OCI-LY7 (cell line): Measurements from ENCODE around the gene NACC2. TPM values are rescaled to one million over a fixed set of nuclear protein-coding genes. Genes with fewer than 3 reads are reported as not detected.

Source experiments
- BruUV-seq: library from RNA; stranded (reverse); fragments of 400-500 nt; replicated peaks from 2 replicates; lab custom pipeline; 2021; lab: Mats Ljungman, UMichigan
- CTCF ChIA-PET: fragments of 300-600 bp; sonication (Branson Sonifier 250); formaldehyde crosslinking; loops from one replicate; lab custom pipeline; 2022; ENCODE audit warnings: antibody characterized with exemption; ENCODE audit not compliant: unreplicated experiment; lab: Charles Lee
- POLR2A ChIA-PET: fragments of 300-600 bp; sonication (Branson Sonifier 250); formaldehyde crosslinking; loops from one replicate; lab custom pipeline; 2022; ENCODE audit warnings: antibody characterized with exemption; lab: Charles Lee
- DNase-seq: peaks from one replicate; pipeline ENCODE4 v3.0.0-alpha.2; 2015; ENCODE audit warnings: low spot score
- H2AFZ ChIP-seq: fragments of 200-600 bp; sonication (generic), shearing (Covaris generic); 2 replicates; pipeline ENCODE4 v1.6.1; 2014; ENCODE audit warnings: mild to moderate bottlenecking, antibody characterized with exemption, low read length, moderate library complexity
- H3K27ac ChIP-seq: fragments of 200-600 bp; sonication (generic); 2 replicates; pipeline ENCODE4 v1.5.1; 2014; ENCODE audit warnings: mixed run types, low read depth, mild to moderate bottlenecking, moderate library complexity, low read length, inconsistent platforms; ENCODE audit not compliant: poor library complexity, severe bottlenecking
- H3K36me3 ChIP-seq: fragments of 200-600 bp; sonication (generic); 2 replicates; pipeline ENCODE4 v1.6.1; 2014; ENCODE audit warnings: mild to moderate bottlenecking, antibody characterized with exemption, low read length, moderate library complexity, mixed read lengths; ENCODE audit not compliant: insufficient read depth
- H3K4me1 ChIP-seq: fragments of 200-600 bp; sonication (generic); 2 replicates; pipeline ENCODE4 v1.5.1; 2014; ENCODE audit warnings: mild to moderate bottlenecking, low read length; ENCODE audit not compliant: insufficient read depth, poor library complexity, severe bottlenecking
- H3K4me2 ChIP-seq: fragments of 200-600 bp; sonication (generic); 2 replicates; pipeline ENCODE4 v1.6.1; 2014; ENCODE audit warnings: mild to moderate bottlenecking, low read length
- H3K4me3 ChIP-seq: fragments of 200-600 bp; sonication (generic); 2 replicates; pipeline ENCODE4 v1.5.1; 2014; ENCODE audit warnings: mild to moderate bottlenecking, low read depth, low read length; ENCODE audit not compliant: poor library complexity, severe bottlenecking
- H3K79me2 ChIP-seq: fragments of 200-600 bp; sonication (generic); 2 replicates; pipeline ENCODE4 v1.6.1; 2016; ENCODE audit warnings: low read depth, mild to moderate bottlenecking, low read length, moderate library complexity, mixed read lengths; ENCODE audit not compliant: insufficient read depth
- H3K9me2 ChIP-seq: fragments of 200-600 bp; sonication (generic); 2 replicates; pipeline ENCODE4 v1.6.1; 2016; ENCODE audit warnings: mild to moderate bottlenecking, low read length, mixed read lengths; ENCODE audit not compliant: insufficient read depth
- H3K9me3 ChIP-seq: fragments of 200-600 bp; sonication (generic); 2 replicates; pipeline ENCODE4 v1.6.1; 2014; ENCODE audit warnings: mild to moderate bottlenecking, mixed run types, low read length, mixed read lengths
- H4K20me1 ChIP-seq: fragments of 200-600 bp; sonication (generic); 2 replicates; pipeline ENCODE4 v1.6.1; 2014; ENCODE audit warnings: mild to moderate bottlenecking, antibody characterized with exemption, low read length, moderate library complexity, mixed read lengths; ENCODE audit not compliant: insufficient read depth
- EZH2phosphoT487 ChIP-seq: fragments of 200-600 bp; sonication (generic); IDR thresholded peaks from 2 replicates; pipeline ENCODE4 v1.6.1; 2018; ENCODE audit warnings: low read depth, borderline replicate concordance, mild to moderate bottlenecking, mixed run types, antibody characterized with exemption, low read length, moderate library complexity, mixed read lengths
- intact Hi-C: fragments of 100-400 bp; cut with micrococcal nuclease; formaldehyde crosslinking; loops from one replicate; pipeline ENCODE4 v1.10.0; 2022; ENCODE audit not compliant: unreplicated experiment
- total RNA-seq, 2 experiments: library from RNA; depleted of rRNA in 1 of 2; stranded (reverse); fragments of >200 nt in 1 of 2; shearing (Covaris generic) in 1 of 2; gene quantifications; 2 replicates each; pipeline ENCODE4 v1.2.3, GENCODE V29; 2014 to 2022
- TF ChIP-seq, protein P1 (sequence below): fragments of 200-600 bp; sonication (generic); conservative IDR thresholded peaks from 2 replicates; pipeline ENCODE4 v1.5.1; 2014; ENCODE audit warnings: mild to moderate bottlenecking, antibody characterized with exemption, low read length, moderate library complexity, mixed read lengths

NACC2 gene
- total RNA-seq, 2 experiments from 2014 or later, result 0.38 to 0.72 TPM

DNA sequence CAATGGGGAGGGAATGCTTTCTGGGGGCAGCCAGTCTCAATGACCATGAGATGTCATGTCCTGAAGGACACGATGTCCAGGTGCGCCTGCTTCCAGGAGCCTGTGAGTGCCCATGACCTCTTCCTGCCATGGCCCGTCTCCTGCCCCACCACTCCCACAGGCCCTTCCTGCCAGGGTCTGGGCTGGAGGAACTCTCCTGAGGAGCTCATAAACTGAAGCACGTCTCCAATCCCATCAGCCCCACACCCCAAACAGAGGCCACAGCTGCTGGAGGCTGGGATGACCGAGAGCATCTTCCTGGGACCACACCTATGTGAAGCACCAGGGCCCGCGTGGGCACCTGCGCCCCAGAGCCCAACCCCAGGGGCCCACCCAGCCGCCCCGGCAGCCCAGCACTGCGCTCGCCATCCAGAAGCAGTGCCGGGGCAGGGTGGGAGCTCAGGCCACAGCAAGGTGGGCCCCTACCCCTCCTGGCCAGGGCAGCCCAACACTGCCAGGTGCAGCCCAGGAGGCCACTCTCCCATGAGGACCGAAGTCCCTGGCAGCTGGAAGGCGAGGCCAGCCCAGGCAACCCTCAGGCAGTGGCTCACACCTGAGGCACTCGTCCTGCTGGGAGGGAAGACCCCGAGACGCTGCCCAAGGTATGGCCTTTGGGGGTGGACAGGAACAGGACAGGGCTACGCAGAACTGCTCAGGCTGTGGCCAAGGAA is 80.0 kb downstream of the NACC2 start:
- H3K9me3 ChIP-seq, result no peaks in the 10 kb centered on the region
- no TSS peak for BruUV-seq
- intact Hi-C loops, result loop anchor here (5.0 kb wide), 1 partner anchor 227 kb away; no protein-coding TSS in a partner anchor
- H3K4me2 ChIP-seq, result peak overlapping the region; percentile 91
- H3K79me2 ChIP-seq, result no peaks in the 10 kb centered on the region
- POLR2A ChIA-PET, result interaction anchor here (0.6 kb wide), 1 partner anchor 1924 kb away, joined by 4 read pairs; no protein-coding TSS in a partner anchor
- H3K27ac ChIP-seq, result no peak overlapping the region
- no peaks in the 10 kb centered on the region for H3K9me2 ChIP-seq
- CTCF ChIA-PET, result no interaction called here
- H3K4me3 ChIP-seq, result no peak overlapping the region
- no peak for TF ChIP-seq EZH2phosphoT487
- TF ChIP-seq, protein P1, sequence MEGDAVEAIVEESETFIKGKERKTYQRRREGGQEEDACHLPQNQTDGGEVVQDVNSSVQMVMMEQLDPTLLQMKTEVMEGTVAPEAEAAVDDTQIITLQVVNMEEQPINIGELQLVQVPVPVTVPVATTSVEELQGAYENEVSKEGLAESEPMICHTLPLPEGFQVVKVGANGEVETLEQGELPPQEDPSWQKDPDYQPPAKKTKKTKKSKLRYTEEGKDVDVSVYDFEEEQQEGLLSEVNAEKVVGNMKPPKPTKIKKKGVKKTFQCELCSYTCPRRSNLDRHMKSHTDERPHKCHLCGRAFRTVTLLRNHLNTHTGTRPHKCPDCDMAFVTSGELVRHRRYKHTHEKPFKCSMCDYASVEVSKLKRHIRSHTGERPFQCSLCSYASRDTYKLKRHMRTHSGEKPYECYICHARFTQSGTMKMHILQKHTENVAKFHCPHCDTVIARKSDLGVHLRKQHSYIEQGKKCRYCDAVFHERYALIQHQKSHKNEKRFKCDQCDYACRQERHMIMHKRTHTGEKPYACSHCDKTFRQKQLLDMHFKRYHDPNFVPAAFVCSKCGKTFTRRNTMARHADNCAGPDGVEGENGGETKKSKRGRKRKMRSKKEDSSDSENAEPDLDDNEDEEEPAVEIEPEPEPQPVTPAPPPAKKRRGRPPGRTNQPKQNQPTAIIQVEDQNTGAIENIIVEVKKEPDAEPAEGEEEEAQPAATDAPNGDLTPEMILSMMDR, result no peak
- peaks cover 64% of the 10 kb centered on the region for H3K4me1 ChIP-seq
- no peak overlapping the region for H2AFZ ChIP-seq
- DNase-seq, result no peak
- H4K20me1 ChIP-seq, result no peaks in the 10 kb centered on the region
- H3K36me3 ChIP-seq, result no peaks in the 10 kb centered on the region

DNA sequence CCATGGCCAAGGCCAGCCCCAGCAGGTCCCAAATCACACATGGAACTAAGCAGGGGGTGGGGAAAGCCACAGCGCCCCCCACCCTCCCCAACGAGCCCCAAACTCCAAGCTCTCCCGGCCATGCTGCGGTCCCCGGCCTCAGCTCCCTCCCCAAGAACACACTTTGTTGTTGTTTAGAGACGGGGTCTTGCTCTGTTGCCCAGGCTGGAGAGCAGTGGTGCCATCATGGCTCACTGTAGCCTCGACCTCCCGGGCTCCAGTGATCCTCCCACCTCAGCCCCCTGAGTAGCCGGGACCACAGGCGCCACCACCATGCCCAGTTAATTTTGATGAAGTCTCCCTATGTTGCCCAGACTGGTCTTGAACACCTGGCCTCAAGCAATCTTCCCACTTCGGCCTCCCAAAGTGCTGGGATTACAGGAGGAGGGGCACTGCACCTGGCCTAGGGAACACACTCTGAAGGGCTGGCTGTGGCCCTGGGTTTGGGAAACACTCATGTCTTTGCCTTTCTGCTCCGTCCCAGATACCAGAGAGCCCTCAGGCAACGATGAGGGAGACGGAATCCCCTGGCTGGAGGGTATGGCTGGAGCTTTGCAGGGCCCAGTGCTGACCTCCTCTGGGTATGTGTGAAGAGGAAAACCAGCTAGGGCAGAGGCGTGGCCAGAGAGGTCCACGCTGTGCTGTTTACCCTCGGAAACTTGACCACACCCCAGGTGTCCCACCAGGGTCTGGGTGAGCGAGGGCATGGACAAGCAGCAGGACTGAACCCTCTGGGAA is 80.8 kb downstream of the NACC2 start:
- DNase-seq, result no peak
- ChIA-PET CTCF (no interaction called here), POLR2A (interaction anchor here (0.6 to 1.0 kb wide), 3 partner anchors 17 to 257 kb away, joined by 3 to 5 read pairs (median 3); no protein-coding TSS in a partner anchor)
- BruUV-seq, result no TSS peak
- no peaks in the 10 kb centered on the region for H3K36me3 ChIP-seq
- H3K4me1 ChIP-seq, result peaks cover 71% of the 10 kb centered on the region
- H2AFZ ChIP-seq, result no peak overlapping the region
- H3K27ac ChIP-seq, result no peak overlapping the region
- H3K4me2 ChIP-seq, result peak overlapping the region; percentile 91
- no peaks in the 10 kb centered on the region for H3K79me2 ChIP-seq
- H3K4me3 ChIP-seq, result peak overlapping the region; percentile 22
- no peaks in the 10 kb centered on the region for H3K9me3 ChIP-seq
- H3K9me2 ChIP-seq, result no peaks in the 10 kb centered on the region
- intact Hi-C loops, result loop anchor here (5.0 kb wide), 1 partner anchor 228 kb away; no protein-coding TSS in a partner anchor
- TF ChIP-seq EZH2phosphoT487, result no peak
- TF ChIP-seq, protein P1, result no peak
- no peaks in the 10 kb centered on the region for H4K20me1 ChIP-seq
